GM12872 (cell line): ENCODE data around the gene CERK.

Source experiments
- TF ChIP-seq, protein P1 (sequence below): IDR thresholded peaks from 3 replicates; pipeline ENCODE4 v1.5.1; 2011; ENCODE audit warnings: low read depth, mild to moderate bottlenecking, low read length, moderate library complexity; ENCODE audit not compliant: insufficient read depth

Gene CERK

DNA sequence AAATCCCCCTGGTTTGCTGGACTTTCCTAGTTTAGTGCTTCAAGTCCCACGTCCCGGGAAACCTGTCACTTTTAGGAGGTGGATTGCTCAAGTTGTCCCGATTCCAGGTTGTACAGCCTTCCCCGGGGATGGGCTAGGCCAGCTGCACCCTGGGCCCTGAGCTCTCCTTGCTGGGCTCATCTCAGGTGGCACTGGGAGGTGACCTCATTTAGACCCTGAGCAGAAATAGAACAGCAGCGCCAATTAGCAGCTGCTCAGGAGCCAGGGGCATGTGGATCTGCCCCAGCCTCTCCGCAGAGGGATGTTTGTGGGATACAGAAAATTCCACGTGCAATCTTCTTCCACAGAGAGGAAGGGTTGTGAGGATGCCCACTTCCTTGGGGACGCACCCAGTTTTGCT, 9.6 kb upstream of the CERK start:
- TF ChIP-seq, protein P1, sequence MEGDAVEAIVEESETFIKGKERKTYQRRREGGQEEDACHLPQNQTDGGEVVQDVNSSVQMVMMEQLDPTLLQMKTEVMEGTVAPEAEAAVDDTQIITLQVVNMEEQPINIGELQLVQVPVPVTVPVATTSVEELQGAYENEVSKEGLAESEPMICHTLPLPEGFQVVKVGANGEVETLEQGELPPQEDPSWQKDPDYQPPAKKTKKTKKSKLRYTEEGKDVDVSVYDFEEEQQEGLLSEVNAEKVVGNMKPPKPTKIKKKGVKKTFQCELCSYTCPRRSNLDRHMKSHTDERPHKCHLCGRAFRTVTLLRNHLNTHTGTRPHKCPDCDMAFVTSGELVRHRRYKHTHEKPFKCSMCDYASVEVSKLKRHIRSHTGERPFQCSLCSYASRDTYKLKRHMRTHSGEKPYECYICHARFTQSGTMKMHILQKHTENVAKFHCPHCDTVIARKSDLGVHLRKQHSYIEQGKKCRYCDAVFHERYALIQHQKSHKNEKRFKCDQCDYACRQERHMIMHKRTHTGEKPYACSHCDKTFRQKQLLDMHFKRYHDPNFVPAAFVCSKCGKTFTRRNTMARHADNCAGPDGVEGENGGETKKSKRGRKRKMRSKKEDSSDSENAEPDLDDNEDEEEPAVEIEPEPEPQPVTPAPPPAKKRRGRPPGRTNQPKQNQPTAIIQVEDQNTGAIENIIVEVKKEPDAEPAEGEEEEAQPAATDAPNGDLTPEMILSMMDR, result no peak

DNA sequence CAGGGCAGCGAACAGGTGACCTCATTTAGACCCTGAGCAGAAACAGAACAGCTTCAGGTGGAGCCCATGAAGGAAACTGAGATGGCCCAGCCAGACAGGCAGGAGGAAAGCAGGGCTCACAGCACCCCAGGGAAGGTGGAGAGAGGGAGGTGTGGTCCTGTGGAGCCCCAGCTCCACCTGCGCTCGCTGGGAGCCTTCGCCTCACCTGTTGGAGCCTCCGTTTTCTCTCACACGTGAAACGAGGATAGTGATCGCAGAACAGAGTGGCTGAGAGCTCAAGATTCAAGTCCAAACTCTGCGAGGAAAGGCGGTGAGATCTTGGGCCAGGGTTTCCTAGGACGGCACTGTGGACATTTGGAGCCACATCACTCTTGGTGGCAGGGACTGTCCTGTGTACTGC, 8.6 kb upstream of the CERK start:
- TF ChIP-seq, protein P1, result no peak

DNA sequence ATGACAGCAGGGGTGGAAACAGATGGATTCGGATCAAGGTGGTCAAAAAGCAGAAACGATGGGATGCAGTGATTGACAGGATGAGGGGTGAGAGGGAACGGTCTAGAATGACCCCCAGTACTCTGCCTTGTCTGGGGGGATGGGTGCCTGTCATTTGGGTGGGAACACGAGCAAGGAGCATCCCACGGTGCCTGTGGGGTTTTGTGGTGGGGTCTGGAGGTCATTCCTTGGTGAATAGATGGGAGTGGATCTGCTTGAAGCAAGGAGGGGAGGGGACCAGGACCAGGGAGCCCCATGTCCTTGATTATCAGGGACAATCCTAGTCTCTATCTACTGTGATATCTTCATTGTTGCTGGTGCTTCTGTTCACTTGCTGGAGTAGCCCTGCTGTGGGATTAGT, 8.1 kb upstream of the CERK start:
- TF ChIP-seq, protein P1, result no peak

DNA sequence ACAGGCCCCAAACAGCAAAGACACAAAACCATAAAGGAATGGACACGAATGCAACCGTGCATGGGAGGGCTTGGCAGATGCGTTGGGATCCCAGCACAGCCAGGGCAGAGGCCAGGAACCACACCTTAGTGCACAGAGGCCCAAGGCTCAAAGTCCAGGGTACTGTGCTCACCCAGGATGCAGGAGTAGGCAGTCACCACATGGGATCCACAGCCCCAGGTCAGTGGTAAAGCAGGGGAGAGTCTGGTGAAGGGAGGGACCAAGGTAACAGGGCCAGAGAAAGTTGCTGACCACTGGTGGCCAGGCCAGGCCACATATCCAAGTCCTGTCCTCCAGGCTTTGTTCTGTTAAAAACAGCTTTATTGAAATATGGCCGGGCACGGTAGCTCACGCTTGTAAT, 6.5 kb upstream of the CERK start:
- TF ChIP-seq, protein P1, result no peak

DNA sequence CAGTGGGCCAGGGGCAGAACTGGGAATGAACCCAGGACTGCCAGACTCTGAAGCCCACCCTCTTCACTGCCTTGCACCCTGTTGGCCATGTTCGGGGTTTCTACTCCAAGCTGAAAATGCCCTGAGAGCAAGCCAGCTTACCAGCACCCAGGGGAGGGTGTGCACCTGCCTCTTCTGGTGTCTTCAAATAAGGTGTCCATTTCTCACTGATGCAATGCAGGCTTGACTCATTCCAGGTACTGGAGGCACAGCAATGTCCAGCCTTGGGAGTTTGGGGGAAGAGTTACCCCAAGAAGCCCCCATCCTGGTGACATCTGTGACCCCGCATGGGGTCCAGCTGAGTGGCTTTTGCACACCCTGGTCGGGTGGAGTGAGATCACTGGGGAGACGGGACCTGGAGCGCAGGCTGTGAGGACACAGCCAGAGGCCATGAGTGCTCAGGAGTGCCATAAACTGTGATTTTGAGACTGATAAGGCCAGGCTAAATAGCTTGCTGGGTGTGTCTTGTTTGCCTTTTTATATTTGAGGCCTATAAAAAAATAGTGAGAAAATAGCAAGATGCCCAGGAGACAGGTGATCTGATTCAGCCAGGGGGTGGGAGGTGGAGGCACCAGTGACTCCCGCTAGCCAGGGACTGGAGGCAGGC, 4.6 kb upstream of the CERK start:
- TF ChIP-seq, protein P1, result no peak

DNA sequence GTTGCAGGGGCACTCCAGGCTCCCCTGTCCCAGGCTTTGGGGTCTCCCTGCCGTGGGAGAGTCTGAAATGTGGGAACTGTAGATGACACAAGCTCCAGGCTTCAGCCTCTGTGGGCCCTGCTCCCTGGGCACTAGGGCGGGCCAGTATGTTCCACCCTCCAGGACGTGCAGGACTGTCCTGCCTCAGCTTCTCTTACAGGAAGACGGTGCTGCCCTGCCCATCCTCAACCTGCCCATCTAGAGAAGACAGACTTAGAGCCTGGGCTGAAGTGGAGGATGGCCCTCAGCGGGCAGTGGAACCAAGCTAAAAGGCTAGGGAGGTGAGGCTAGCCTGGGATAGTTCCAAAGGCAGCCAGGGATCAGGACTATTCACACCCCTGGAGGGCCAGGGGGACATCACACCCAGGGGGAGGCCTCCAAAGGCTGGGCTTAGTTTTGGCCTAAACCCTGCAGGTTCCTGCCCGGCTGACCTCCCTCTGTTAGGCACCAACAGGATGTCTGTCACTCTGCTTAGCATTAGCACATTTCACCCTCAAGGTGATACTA, 4.0 kb upstream of the CERK start:
- TF ChIP-seq, protein P1, result no peak

DNA sequence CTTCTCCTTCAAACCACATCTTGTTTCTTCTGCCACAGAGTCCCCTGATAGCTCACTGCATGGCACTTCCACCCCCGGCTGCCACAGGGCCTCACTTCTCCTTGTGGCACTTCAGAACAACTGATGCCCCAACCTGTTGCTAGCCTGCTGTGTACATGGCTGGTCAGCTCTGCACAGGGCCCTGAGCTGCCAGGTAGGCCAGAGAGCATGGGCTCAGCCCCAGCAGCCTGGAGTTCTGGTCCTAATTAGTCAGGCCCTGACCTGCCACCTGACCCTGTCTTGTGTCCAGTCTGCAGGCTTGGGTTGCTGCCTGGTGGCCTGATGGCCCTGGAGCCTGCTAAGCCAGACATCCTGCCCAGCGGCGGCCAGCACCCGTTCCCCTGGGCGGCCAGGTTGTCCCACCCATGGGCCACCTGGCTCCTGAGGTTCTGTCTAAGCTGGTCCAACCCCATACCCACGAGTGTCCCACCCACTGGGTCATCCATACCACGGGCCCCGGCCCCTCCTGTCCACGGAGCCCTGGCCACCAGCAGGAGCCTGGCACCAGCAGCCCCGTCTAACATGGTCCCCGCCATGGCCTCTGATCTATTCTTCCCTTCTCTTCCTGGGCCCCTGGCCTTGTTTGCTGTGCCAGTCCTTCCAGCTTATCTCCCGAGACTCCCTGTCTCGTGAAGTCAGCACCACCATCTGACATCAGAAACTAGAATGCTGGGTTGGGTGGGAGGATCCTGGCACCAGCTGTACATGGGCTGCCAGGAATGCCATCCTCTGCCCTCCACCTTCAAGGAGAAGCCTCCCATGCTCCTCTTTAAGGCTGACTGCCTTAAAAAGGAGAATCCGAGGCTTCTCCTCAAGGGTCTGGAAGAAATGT, 3.1 kb upstream of the CERK start:
- TF ChIP-seq, protein P1, result no peak
